Thyroid gland (tissue), 4 donors: ENCODE data around the gene FGF11.

ENCODE experiments used
- POLR2A ChIP-seq, 2 donors: fragments of 450-650 bp; IDR thresholded peaks; one replicate each; pipeline ENCODE4 v1.6.1; 2017; ENCODE audit warnings: antibody characterized with exemption in 2 of 2, mild to moderate bottlenecking in 2 of 2, moderate library complexity in 1 of 2
- TF ChIP-seq, protein P1 (sequence below), 6 experiments: fragments of 200-600 bp in 3 of 6; fragments of 450-650 bp in 3 of 6; sonication (generic) in 3 of 6; IDR thresholded peaks; one replicate each; pipeline ENCODE4 v1.5.1; 2016 to 2019; ENCODE audit warnings: antibody characterized with exemption in 6 of 6, mild to moderate bottlenecking in 2 of 6, inconsistent platforms in 1 of 6, moderate library complexity in 1 of 6

DNA sequence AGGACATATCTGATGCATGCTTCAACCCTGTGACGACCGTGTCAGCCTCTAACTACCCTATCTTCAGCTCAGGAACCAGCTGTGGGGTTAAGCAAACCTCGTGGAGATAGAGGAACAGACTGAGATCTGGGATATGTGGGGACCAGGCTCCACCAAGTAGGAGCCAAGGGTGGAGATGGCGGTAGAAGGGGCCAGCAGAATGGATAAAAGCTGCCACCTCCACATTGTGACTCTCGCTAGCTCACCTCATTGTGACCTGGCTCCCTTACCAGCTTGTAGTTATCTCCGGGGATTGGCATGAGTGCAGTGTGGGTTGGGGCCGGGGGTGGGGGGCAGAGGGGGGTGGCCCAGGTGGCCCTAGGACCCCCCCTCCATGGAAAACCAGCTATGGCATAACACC lies 14.0 kb upstream of the FGF11 start, which contains the start of gene SPEM2:
- TF ChIP-seq, protein P1, sequence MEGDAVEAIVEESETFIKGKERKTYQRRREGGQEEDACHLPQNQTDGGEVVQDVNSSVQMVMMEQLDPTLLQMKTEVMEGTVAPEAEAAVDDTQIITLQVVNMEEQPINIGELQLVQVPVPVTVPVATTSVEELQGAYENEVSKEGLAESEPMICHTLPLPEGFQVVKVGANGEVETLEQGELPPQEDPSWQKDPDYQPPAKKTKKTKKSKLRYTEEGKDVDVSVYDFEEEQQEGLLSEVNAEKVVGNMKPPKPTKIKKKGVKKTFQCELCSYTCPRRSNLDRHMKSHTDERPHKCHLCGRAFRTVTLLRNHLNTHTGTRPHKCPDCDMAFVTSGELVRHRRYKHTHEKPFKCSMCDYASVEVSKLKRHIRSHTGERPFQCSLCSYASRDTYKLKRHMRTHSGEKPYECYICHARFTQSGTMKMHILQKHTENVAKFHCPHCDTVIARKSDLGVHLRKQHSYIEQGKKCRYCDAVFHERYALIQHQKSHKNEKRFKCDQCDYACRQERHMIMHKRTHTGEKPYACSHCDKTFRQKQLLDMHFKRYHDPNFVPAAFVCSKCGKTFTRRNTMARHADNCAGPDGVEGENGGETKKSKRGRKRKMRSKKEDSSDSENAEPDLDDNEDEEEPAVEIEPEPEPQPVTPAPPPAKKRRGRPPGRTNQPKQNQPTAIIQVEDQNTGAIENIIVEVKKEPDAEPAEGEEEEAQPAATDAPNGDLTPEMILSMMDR (IDR thresholded peaks at IDR 0.05): no peak
- no peak for TF ChIP-seq POLR2A (IDR thresholded peaks at IDR 0.05)
